ENCODE data around the gene RPP14. TPM values are rescaled to one million over a fixed set of nuclear protein-coding genes. Genes with fewer than 3 reads are reported as not detected.

The RPP14 gene
- total and polyA plus RNA-seq, 2 donors (not counting 1 experiment from before 2014, with no cell fraction given) = 10.6 to 17.1 TPM

- H2AFZ ChIP-seq (ENCODE audit: low read length) = no peak overlapping the region
- H3K27ac ChIP-seq (ENCODE audit: insufficient read depth, low read length) = no peak overlapping the region
- no peak overlapping the region for H3K4me3 ChIP-seq (replicated peaks in 1 of 4; ENCODE audit: control extremely low read depth in 1 of 4, insufficient read depth in 1 of 4, low read depth in 3 of 4, low read length in 4 of 4)
- no peaks in the 10 kb centered on the region for H3K27me3 ChIP-seq (ENCODE audit: control insufficient read depth, insufficient read depth, low read length)
- DNase-seq (ENCODE audit: low read depth in 2 of 2) = no peak
- peaks cover 3% of the 10 kb centered on the region for H3K79me2 ChIP-seq (ENCODE audit: control insufficient read depth, insufficient read depth, low read length)
- no peak overlapping the region for H3K4me2 ChIP-seq (ENCODE audit: extremely low read depth, insufficient read depth, low read length)
- H3K36me3 ChIP-seq (ENCODE audit: control insufficient read depth, insufficient read depth, low read length) = no peaks in the 10 kb centered on the region
- TF ChIP-seq EZH2 (IDR thresholded peaks at IDR 0.05; ENCODE audit: low read length, missing control alignments) (no peak), CTCF (conservative IDR thresholded peaks at IDR 0.05 in 1 of 2, IDR thresholded peaks at IDR 0.05 in 1 of 2; ENCODE audit: low read depth in 1 of 2, low read length in 2 of 2) (no peak)
- no peaks in the 10 kb centered on the region for H4K20me1 ChIP-seq (ENCODE audit: control insufficient read depth, extremely low read depth, insufficient read depth, low read length)
- peaks cover 2% of the 10 kb centered on the region for H3K4me1 ChIP-seq (ENCODE audit: control insufficient read depth, extremely low read depth, insufficient read depth, low read length)
- no peaks in the 10 kb centered on the region for H3K9me3 ChIP-seq (ENCODE audit: control insufficient read depth, insufficient read depth, low read depth, low read length)
- no peak overlapping the region for H3K9ac ChIP-seq (ENCODE audit: insufficient read depth, low read length)
These were observed 50.0 kb downstream of the RPP14 start for GRCh38 chr3:58356054-58356453.

GRCh38 chr3:58357402-58357801, 51.4 kb downstream of the RPP14 start:
- Histone ChIP-seq H3K79me2 (ENCODE audit: control insufficient read depth, insufficient read depth, low read length) (peaks cover 3% of the 10 kb centered on the region), H3K27me3 (ENCODE audit: control insufficient read depth, insufficient read depth, low read length) (no peaks in the 10 kb centered on the region), H4K20me1 (ENCODE audit: control insufficient read depth, extremely low read depth, insufficient read depth, low read length) (no peaks in the 10 kb centered on the region), H3K36me3 (ENCODE audit: control insufficient read depth, insufficient read depth, low read length) (no peaks in the 10 kb centered on the region), H3K9me3 (ENCODE audit: control insufficient read depth, insufficient read depth, low read depth, low read length) (no peaks in the 10 kb centered on the region), H3K27ac (ENCODE audit: insufficient read depth, low read length) (no peak overlapping the region), H3K4me3 (replicated peaks in 1 of 4; ENCODE audit: control extremely low read depth in 1 of 4, insufficient read depth in 1 of 4, low read depth in 3 of 4, low read length in 4 of 4) (no peak overlapping the region), H2AFZ (ENCODE audit: low read length) (no peak overlapping the region), H3K9ac (ENCODE audit: insufficient read depth, low read length) (no peak overlapping the region), H3K4me2 (ENCODE audit: extremely low read depth, insufficient read depth, low read length) (no peak overlapping the region), H3K4me1 (ENCODE audit: control insufficient read depth, extremely low read depth, insufficient read depth, low read length) (peaks cover 2% of the 10 kb centered on the region)
- no peak for DNase-seq (ENCODE audit: low read depth in 2 of 2)
- TF ChIP-seq CTCF (conservative IDR thresholded peaks at IDR 0.05 in 1 of 2, IDR thresholded peaks at IDR 0.05 in 1 of 2; ENCODE audit: low read depth in 1 of 2, low read length in 2 of 2) (no peak), EZH2 (IDR thresholded peaks at IDR 0.05; ENCODE audit: low read length, missing control alignments) (no peak)

GRCh38 chr3:58358092-58358491, 52.0 kb downstream of the RPP14 start:
- no peak overlapping the region for H2AFZ ChIP-seq (ENCODE audit: low read length)
- H3K36me3 ChIP-seq (ENCODE audit: control insufficient read depth, insufficient read depth, low read length) = no peaks in the 10 kb centered on the region
- H4K20me1 ChIP-seq (ENCODE audit: control insufficient read depth, extremely low read depth, insufficient read depth, low read length) = no peaks in the 10 kb centered on the region
- no peaks in the 10 kb centered on the region for H3K9me3 ChIP-seq (ENCODE audit: control insufficient read depth, insufficient read depth, low read depth, low read length)
- TF ChIP-seq EZH2 (IDR thresholded peaks at IDR 0.05; ENCODE audit: low read length, missing control alignments) (no peak), CTCF (conservative IDR thresholded peaks at IDR 0.05 in 1 of 2, IDR thresholded peaks at IDR 0.05 in 1 of 2; ENCODE audit: low read depth in 1 of 2, low read length in 2 of 2) (no peak)
- no peak overlapping the region for H3K27ac ChIP-seq (ENCODE audit: insufficient read depth, low read length)
- peaks cover 2% of the 10 kb centered on the region for H3K4me1 ChIP-seq (ENCODE audit: control insufficient read depth, extremely low read depth, insufficient read depth, low read length)
- peaks cover 3% of the 10 kb centered on the region for H3K79me2 ChIP-seq (ENCODE audit: control insufficient read depth, insufficient read depth, low read length)
- DNase-seq (ENCODE audit: low read depth in 2 of 2) = no peak
- no peak overlapping the region for H3K9ac ChIP-seq (ENCODE audit: insufficient read depth, low read length)
- no peaks in the 10 kb centered on the region for H3K27me3 ChIP-seq (ENCODE audit: control insufficient read depth, insufficient read depth, low read length)
- no peak overlapping the region for H3K4me3 ChIP-seq (replicated peaks in 1 of 4; ENCODE audit: control extremely low read depth in 1 of 4, insufficient read depth in 1 of 4, low read depth in 3 of 4, low read length in 4 of 4)
- no peak overlapping the region for H3K4me2 ChIP-seq (ENCODE audit: extremely low read depth, insufficient read depth, low read length)

All from fibroblast of lung (primary cell).